DOHH2 (cell line): ENCODE results near the gene ZNF622.

Source experiments
- CTCF ChIP-seq: fragments of 200-600 bp; sonication (generic); IDR thresholded peaks from one replicate; pipeline ENCODE4 v1.5.1; 2014; ENCODE audit warnings: antibody characterized with exemption, mild to moderate bottlenecking, low read depth, low read length; ENCODE audit not compliant: poor library complexity, severe bottlenecking
- EZH2phosphoT487 ChIP-seq: fragments of 200-600 bp; sonication (generic); IDR thresholded peaks from 2 replicates; pipeline ENCODE4 v1.6.1; 2017; ENCODE audit warnings: borderline replicate concordance, mild to moderate bottlenecking, antibody characterized with exemption, low read length, moderate library complexity, mixed read lengths

GRCh38 chr5:16427587-16427986 is 38.0 kb downstream of the ZNF622 start:
- TF ChIP-seq CTCF: no peak
- no peak for TF ChIP-seq EZH2phosphoT487
